Left ventricle myocardium inferior (tissue), 1 donor: ENCODE data around the gene OR7A5. TPM values are rescaled to one million over a fixed set of nuclear protein-coding genes. Genes with fewer than 3 reads are reported as not detected.

Source experiments
- DNase-seq: peaks from one replicate; pipeline ENCODE4 v3.0.0-alpha.2; 2020
- H3K27ac ChIP-seq: fragments of 200-600 bp; replicated peaks from 2 replicates; pipeline ENCODE4 v1.8.0; 2021
- H3K27me3 ChIP-seq: fragments of 200-600 bp; 2 replicates; pipeline ENCODE4 v1.8.0; 2021; ENCODE audit warnings: low read depth
- H3K36me3 ChIP-seq: fragments of 200-600 bp; 2 replicates; pipeline ENCODE4 v1.8.0; 2021
- H3K4me1 ChIP-seq: fragments of 200-600 bp; 2 replicates; pipeline ENCODE4 v1.8.0; 2021
- H3K4me3 ChIP-seq: fragments of 200-600 bp; 2 replicates; pipeline ENCODE4 v1.8.0; 2021; ENCODE audit warnings: mild to moderate bottlenecking, moderate library complexity
- H3K9me3 ChIP-seq: fragments of 200-600 bp; replicated peaks from 2 replicates; pipeline ENCODE4 v1.8.0; 2021
- CTCF ChIP-seq: fragments of 200-600 bp; IDR thresholded peaks from 2 replicates; pipeline ENCODE4 v1.8.0; 2021; ENCODE audit warnings: antibody characterized with exemption, mild to moderate bottlenecking, borderline replicate concordance
- intact Hi-C: fragments of 100-400 bp; cut with micrococcal nuclease; formaldehyde crosslinking; loops from one replicate; pipeline ENCODE4 v1.11.0; 2022
- total RNA-seq: library from RNA; stranded (reverse); fragmentation: NEBNext Ultra II Directional; extraction: Animal tissue kit (Norgen Biotek cat#: 25700); gene quantifications from one replicate; pipeline ENCODE4 v1.2.1, GENCODE V29; 2021
- donor health status: DM: no; HTN: yes; CAD: no; lungs with severe emphysema.

OR7A5 gene
- total RNA-seq, 1 donor from 2014 or later = not detected

GRCh38 chr19:14843169-14843568, 8.2 kb upstream of the OR7A5 start:
- peaks cover 10% of the 10 kb centered on the region for H3K9me3 ChIP-seq
- H3K36me3 ChIP-seq = no peaks in the 10 kb centered on the region
- H3K27me3 ChIP-seq = peaks cover 40% of the 10 kb centered on the region
- no peak overlapping the region for H3K4me3 ChIP-seq
- no peak for TF ChIP-seq CTCF
- no peaks in the 10 kb centered on the region for H3K4me1 ChIP-seq
- intact Hi-C loops = no loop called here
- DNase-seq = no peak
- H3K27ac ChIP-seq = no peak overlapping the region

GRCh38 chr19:14840206-14840605, 5.2 kb upstream of the OR7A5 start:
- Histone ChIP-seq H3K4me3 (no peak overlapping the region), H3K36me3 (no peaks in the 10 kb centered on the region), H3K9me3 (peaks cover 10% of the 10 kb centered on the region), H3K27ac (no peak overlapping the region), H3K27me3 (peaks cover 29% of the 10 kb centered on the region), H3K4me1 (no peaks in the 10 kb centered on the region)
- no peak for DNase-seq
- TF ChIP-seq CTCF = no peak
- intact Hi-C loops = no loop called here

- intact Hi-C loops = no loop called here
Observed at GRCh38 chr19:14837391-14837790, 2.4 kb upstream of the OR7A5 start.

GRCh38 chr19:14830702-14831101, 4.3 kb downstream of the OR7A5 start:
- no peak overlapping the region for H3K27ac ChIP-seq

More at GRCh38 chr19:14837391-14837790, 2.4 kb upstream of the OR7A5 start:
- H3K4me3 ChIP-seq = no peak overlapping the region
- no peak for DNase-seq
- no peaks in the 10 kb centered on the region for H3K36me3 ChIP-seq
- no peak overlapping the region for H3K27ac ChIP-seq
- peaks cover 23% of the 10 kb centered on the region for H3K27me3 ChIP-seq
- TF ChIP-seq CTCF = no peak
- no peaks in the 10 kb centered on the region for H3K4me1 ChIP-seq
- H3K9me3 ChIP-seq = peaks cover 10% of the 10 kb centered on the region

DNA sequence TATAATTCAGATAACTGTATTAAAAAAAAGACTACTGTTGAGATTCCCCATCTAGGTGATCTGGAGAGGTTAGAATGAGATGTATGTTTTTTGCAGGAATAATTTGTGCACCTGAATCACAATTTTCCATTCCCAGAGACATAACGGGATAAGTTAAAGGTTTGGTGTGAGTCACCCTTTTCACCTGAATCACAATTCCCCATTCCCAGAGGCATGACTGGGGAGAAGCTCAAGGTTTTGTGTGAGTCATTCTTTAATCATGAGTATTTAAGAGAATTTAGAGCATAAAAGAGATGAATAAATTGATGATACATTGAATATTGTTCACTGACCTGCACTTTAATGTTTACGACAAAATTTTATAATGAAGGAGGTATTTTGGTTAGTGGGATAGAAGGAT, 9.0 kb downstream of the OR7A5 start:
- DNase-seq = no peak
- intact Hi-C loops = no loop called here

More at GRCh38 chr19:14830702-14831101, 4.3 kb downstream of the OR7A5 start:
- Histone ChIP-seq H3K27me3 (peaks cover 33% of the 10 kb centered on the region), H3K36me3 (no peaks in the 10 kb centered on the region), H3K9me3 (peaks cover 6% of the 10 kb centered on the region), H3K4me3 (no peak overlapping the region), H3K4me1 (no peaks in the 10 kb centered on the region)
- no peak for TF ChIP-seq CTCF
- intact Hi-C loops = no loop called here
- no peak for DNase-seq

More for the DNA sequence above, 9.0 kb downstream of the OR7A5 start:
- no peak overlapping the region for H3K4me3 ChIP-seq
- no peak for TF ChIP-seq CTCF
- peaks cover 11% of the 10 kb centered on the region for H3K9me3 ChIP-seq
- no peak overlapping the region for H3K27ac ChIP-seq
- no peaks in the 10 kb centered on the region for H3K4me1 ChIP-seq
- H3K36me3 ChIP-seq = no peaks in the 10 kb centered on the region
- H3K27me3 ChIP-seq = peaks cover 48% of the 10 kb centered on the region
